ENCODE measurements around the gene NAV2.

NAV2 gene

GRCh38 chr11:19683862-19684491 lies 28.7 kb upstream of the NAV2 start:
- DNase-seq, result no peak

GRCh38 chr11:19686234-19686633 lies 26.4 kb upstream of the NAV2 start:
- DNase-seq, result no peak

- no peak for DNase-seq
Observed at GRCh38 chr11:19687392-19687791, 25.2 kb upstream of the NAV2 start.

GRCh38 chr11:19689281-19690000 lies 23.2 kb upstream of the NAV2 start:
- no peak for DNase-seq

- no peak for DNase-seq
Observed at GRCh38 chr11:19690885-19691284, 21.8 kb upstream of the NAV2 start.

GRCh38 chr11:19691815-19692500 lies 20.7 kb upstream of the NAV2 start:
- no peak for DNase-seq

- DNase-seq, result no peak
Observed at GRCh38 chr11:19693146-19693545, 19.5 kb upstream of the NAV2 start.

- no peak for DNase-seq
Observed at GRCh38 chr11:19694796-19695345, 17.8 kb upstream of the NAV2 start.

- no peak for DNase-seq
Observed at GRCh38 chr11:19696073-19696472, 16.6 kb upstream of the NAV2 start.

- no peak for DNase-seq
Observed at GRCh38 chr11:19696904-19697303, 15.7 kb upstream of the NAV2 start.

GRCh38 chr11:19697721-19698121 lies 14.9 kb upstream of the NAV2 start:
- DNase-seq, result no peak

GRCh38 chr11:19698493-19699292 lies 13.9 kb upstream of the NAV2 start:
- no peak for DNase-seq

- no peak for DNase-seq
Observed at GRCh38 chr11:19701421-19701820, 11.2 kb upstream of the NAV2 start.

GRCh38 chr11:19702620-19703019 lies 10.0 kb upstream of the NAV2 start:
- DNase-seq, result no peak

GRCh38 chr11:19703211-19703610 lies 9.4 kb upstream of the NAV2 start:
- DNase-seq, result no peak

GRCh38 chr11:19704213-19704612 lies 8.4 kb upstream of the NAV2 start:
- DNase-seq, result no peak

- DNase-seq, result no peak
Observed at GRCh38 chr11:19705936-19706335, 6.7 kb upstream of the NAV2 start.

- DNase-seq, result no peak
Observed at GRCh38 chr11:19711911-19712280, 741 bp upstream of the NAV2 start.

- DNase-seq, result no peak
Observed at GRCh38 chr11:19713196-19714021, 772 bp downstream of the NAV2 start.

GRCh38 chr11:19714022-19714386 lies 1.4 kb downstream of the NAV2 start:
- no peak for DNase-seq

- no peak for DNase-seq
Observed at GRCh38 chr11:19714387-19715363, 2.0 kb downstream of the NAV2 start.

Measured in NCI-H1930 (cell line).